ENCODE results near the gene ZNF99. TPM values are rescaled to one million over a fixed set of nuclear protein-coding genes. Genes with fewer than 3 reads are reported as not detected.
"Not testable (repeated sequence)": the region's sequence is repeated elsewhere in the genome, so short reads cannot be mapped to it uniquely, and the experiment has no call there.

Gene ZNF99
- 0.11 TPM for total RNA-seq
- long read RNA-seq, result 0 reads

DNA sequence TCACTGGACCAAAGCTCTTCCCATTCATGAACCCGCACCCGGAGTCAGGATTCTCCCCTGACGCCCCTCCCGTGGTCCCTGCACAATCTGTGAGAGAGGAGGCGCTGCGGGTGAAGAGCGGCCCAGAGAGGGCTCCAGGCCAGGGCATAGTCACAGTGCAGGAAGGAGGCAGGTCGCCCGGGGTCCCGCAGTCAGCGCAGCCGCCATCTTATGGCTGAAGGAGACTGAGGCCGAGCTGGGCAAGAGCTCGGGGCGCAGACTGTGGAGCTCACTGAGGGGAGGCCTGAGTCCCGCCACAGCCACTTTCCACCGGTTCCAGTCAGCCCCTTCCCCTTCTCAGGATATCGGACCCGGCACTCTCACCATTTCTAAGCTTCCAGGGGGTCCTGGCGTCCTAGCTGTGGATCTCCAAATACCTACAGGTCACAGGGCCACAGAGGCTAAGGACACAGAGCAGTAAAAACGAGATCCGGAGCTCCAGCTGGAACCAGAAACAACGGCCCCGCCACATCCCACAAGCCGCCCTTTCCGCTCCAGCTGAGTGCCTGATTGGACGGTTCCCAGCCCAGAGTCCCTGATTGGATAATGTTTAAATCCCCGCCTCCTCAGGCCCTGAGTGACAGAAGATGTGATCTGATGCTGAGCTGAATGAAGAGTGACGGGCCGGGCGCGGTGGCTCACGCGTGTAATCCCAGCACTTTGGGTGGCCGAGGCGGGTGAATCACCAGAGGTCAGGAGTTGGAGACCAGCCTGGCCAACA lies at the start of gene ZNF99:
Gene ZNF99 (minus strand): TSS at position 501 of the 760 bp plus-strand sequence. CDS start 135 bp downstream, at position 366.
- intact Hi-C loops (cut with DNase I), result no loop called here
- DNase-seq (ENCODE audit: low spot score), result peak; percentile 83

- intact Hi-C loops (cut with DNase I), result no loop called here
- DNase-seq (ENCODE audit: low spot score), result no peak
These were observed 48.2 kb upstream of the ZNF99 start, which contains the start of gene ZNF723 for GRCh38 chr19:22832031-22832762. TSS of gene ZNF723 (plus strand) at chr19:22832291. CDS start at chr19:22832380, 89 bp downstream.

DNA sequence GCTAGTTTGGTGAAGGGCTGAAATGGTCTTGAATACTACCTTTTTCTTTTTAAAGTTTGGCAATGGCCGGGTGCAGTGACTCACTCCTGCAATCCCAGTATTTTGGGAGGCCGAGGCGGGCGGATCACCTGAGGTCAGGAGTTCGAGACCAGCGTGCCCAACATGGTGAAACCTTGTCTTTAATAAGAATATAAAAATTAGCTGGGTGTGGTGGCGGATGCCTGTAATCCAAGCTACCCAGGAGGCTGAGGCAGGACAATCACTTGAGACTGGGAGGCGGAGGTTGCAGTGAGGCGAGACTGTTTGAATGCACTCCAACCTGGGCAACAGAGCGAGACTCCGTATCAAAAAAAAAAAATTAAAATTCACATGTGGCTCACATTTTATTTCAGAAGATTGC lies 47.3 kb upstream of the ZNF99 start:
- intact Hi-C loops (cut with DNase I), result no loop called here
- DNase-seq (ENCODE audit: low spot score), result no peak

GRCh38 chr19:22814124-22814523 lies 30.2 kb upstream of the ZNF99 start:
- intact Hi-C loops (cut with DNase I), result no loop called here
- no peak for DNase-seq (ENCODE audit: low spot score)

DNA sequence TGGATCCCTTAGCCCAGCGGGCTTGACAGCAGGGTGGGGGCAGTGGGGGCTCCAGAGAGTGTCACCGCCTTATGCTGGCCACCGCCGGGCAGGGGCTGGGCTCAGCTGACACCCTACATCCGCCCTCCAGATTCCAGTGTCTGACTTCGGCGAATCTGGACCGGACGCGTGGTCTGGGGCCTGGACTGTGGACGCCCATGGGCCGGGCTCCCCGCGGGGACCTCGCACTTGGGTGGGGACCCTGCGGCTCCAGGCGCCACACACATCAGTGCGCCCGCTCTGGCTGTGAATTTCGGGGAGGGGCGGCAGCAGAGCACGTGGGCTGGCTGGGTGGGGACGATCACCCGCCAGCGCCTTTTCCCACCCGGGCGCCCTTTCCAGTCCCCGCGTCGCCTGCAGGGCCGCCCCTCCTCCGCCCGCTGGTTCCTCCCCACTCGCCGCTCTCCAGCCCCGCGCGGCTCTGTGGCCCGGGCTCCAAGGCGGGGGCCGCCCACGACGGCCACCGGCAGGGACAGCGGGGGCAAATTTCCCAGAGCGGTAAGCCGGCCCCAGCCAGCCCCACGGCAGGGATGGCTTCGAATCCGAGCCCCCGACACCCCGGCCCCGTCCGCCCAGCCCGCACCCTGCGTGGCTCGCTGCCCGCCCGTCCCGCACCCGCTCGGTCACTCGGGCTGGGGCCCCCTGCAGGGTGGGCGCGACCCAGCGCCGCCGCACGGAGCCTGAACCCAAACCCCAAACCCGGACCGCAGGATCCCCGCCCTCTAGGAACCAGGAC lies 23.3 kb upstream of the ZNF99 start:
- intact Hi-C loops (cut with DNase I), result no loop called here
- DNase-seq (ENCODE audit: low spot score), result no peak

DNA sequence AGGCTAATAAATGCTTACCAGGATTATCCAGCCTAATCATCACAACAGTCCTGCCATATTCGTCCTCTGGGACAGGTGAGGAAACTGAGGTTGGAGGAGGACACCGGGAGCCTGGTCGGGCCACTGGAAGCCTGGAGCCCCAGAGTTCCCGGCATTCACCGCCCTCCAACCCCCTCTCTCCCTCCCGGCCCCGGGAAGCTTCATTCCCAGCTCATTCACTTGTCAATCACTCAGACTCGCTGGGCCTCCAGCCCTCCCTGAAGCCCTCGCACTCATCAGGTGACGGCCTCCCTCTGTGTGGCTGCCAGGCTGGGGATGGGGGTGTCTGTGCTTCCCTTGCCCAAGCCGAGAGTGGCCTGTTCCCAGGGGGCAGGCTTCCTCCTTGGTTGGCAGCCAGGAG lies 22.5 kb upstream of the ZNF99 start:
- intact Hi-C loops (cut with DNase I), result no loop called here
- no peak for DNase-seq (ENCODE audit: low spot score)

- intact Hi-C loops (cut with DNase I), result no loop called here
- DNase-seq (ENCODE audit: low spot score), result no peak
These were observed 13.1 kb upstream of the ZNF99 start for GRCh38 chr19:22797040-22797439.

GRCh38 chr19:22792863-22793262 lies 8.9 kb upstream of the ZNF99 start:
- DNase-seq (ENCODE audit: low spot score); intact Hi-C loops (cut with DNase I): not testable (repeated sequence)

- intact Hi-C loops (cut with DNase I), result no loop called here
These were observed 47.9 kb downstream of the ZNF99 start for GRCh38 chr19:22735911-22736645.

DNA sequence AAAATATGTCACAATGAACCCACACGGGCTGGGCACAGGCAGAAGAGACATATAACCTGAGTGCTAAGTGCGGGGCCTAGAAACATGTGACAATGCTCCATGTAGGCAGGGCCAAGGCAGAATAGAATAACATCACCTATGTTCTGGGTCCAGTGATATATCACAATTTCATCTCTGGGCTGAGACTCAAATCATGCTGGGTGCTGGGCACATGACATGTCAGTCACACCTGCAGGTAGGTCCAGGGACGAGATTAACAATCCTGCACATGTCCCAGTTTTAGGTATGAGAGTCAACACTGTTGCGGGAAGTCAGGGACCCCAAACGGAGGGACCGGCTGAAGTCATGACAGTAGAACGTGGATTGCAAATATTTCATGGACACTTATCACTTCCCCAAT lies 50.3 kb downstream of the ZNF99 start:
- intact Hi-C loops (cut with DNase I), result no loop called here
- DNase-seq (ENCODE audit: low spot score), result no peak

More at GRCh38 chr19:22735911-22736645, 47.9 kb downstream of the ZNF99 start:
- DNase-seq (ENCODE audit: low spot score), result no peak

- intact Hi-C loops (cut with DNase I); DNase-seq (ENCODE audit: low spot score): not testable (repeated sequence)
These were observed 55.7 kb downstream of the ZNF99 start for GRCh38 chr19:22728214-22728613.

- DNase-seq (ENCODE audit: low spot score); intact Hi-C loops (cut with DNase I): not testable (repeated sequence)
These were observed 62.4 kb downstream of the ZNF99 start for GRCh38 chr19:22721533-22721932.

- DNase-seq (ENCODE audit: low spot score), result no peak
- intact Hi-C loops (cut with DNase I), result no loop called here
These were observed 75.0 kb downstream of the ZNF99 start for GRCh38 chr19:22708983-22709382.

- DNase-seq (ENCODE audit: low spot score); intact Hi-C loops (cut with DNase I): not testable (repeated sequence)
These were observed 80.9 kb downstream of the ZNF99 start for GRCh38 chr19:22703096-22703495.

- intact Hi-C loops (cut with DNase I); DNase-seq (ENCODE audit: low spot score): not testable (repeated sequence)
These were observed 81.3 kb downstream of the ZNF99 start for GRCh38 chr19:22702661-22703060.
